SK-N-SH (cell line): ENCODE data around the gene XRN1.

Experiments used
- JUND ChIP-seq: IDR thresholded peaks from 2 replicates; pipeline ENCODE4 v1.4.0; 2012
- SMC3 ChIP-seq: IDR thresholded peaks from 2 replicates; pipeline ENCODE4 v1.6.1; 2012; ENCODE audit warnings: low read depth, low read length, improper control_type of control experiment
- YY1 ChIP-seq: IDR thresholded peaks from 2 replicates; pipeline ENCODE4 v1.4.0; 2012; ENCODE audit warnings: low read depth, mild to moderate bottlenecking
- TF ChIP-seq, protein P1 (sequence below): IDR thresholded peaks from 2 replicates; pipeline ENCODE4 v1.6.1; 2012; ENCODE audit warnings: mild to moderate bottlenecking, low read depth, low read length, moderate library complexity
- TF ChIP-seq, protein P2 (sequence below): fragments of 200-600 bp; sonication (generic); IDR thresholded peaks from 2 replicates; pipeline ENCODE4 v1.6.1; 2017; ENCODE audit warnings: antibody characterized with exemption, mild to moderate bottlenecking, moderate library complexity
- TF ChIP-seq, protein P3 (sequence below): IDR thresholded peaks from 2 replicates; pipeline ENCODE4 v1.4.0; 2012; ENCODE audit warnings: low read depth

DNA sequence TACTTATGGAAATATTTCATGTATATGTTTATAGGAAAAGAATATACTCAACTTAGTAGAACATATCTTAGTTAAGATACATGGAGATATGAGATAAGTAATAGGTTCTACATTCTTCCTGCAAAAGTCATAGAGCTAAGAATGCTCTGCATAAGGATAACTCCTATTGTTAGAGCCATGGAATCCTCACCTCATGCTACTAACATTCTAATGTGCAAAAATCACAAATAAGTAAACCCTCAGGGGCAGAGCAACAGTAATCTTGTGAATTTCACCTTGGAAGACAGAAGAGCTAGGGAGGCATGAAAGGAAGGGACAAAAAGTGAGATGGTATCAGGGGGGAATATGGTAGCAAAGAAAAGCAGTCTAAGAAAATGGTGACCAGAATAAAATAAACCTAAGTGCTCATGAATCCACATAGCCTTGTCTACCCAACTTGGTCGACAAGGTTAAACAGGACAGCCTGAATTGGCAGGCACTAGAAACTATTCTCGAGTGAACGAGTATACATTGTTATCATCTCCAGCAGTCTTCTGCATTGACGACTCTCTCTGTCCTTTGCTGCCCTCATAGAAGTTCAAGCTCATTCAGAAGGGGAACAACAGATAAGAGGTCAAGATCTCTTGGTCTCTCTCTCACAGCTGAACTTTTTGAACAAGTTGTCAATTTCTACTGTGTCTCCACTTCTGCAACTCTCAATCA is 52.8 kb downstream of the XRN1 start:
- no peak for TF ChIP-seq JUND
- TF ChIP-seq SMC3 = no peak
- TF ChIP-seq, protein P1, sequence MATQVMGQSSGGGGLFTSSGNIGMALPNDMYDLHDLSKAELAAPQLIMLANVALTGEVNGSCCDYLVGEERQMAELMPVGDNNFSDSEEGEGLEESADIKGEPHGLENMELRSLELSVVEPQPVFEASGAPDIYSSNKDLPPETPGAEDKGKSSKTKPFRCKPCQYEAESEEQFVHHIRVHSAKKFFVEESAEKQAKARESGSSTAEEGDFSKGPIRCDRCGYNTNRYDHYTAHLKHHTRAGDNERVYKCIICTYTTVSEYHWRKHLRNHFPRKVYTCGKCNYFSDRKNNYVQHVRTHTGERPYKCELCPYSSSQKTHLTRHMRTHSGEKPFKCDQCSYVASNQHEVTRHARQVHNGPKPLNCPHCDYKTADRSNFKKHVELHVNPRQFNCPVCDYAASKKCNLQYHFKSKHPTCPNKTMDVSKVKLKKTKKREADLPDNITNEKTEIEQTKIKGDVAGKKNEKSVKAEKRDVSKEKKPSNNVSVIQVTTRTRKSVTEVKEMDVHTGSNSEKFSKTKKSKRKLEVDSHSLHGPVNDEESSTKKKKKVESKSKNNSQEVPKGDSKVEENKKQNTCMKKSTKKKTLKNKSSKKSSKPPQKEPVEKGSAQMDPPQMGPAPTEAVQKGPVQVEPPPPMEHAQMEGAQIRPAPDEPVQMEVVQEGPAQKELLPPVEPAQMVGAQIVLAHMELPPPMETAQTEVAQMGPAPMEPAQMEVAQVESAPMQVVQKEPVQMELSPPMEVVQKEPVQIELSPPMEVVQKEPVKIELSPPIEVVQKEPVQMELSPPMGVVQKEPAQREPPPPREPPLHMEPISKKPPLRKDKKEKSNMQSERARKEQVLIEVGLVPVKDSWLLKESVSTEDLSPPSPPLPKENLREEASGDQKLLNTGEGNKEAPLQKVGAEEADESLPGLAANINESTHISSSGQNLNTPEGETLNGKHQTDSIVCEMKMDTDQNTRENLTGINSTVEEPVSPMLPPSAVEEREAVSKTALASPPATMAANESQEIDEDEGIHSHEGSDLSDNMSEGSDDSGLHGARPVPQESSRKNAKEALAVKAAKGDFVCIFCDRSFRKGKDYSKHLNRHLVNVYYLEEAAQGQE = no peak
- no peak for TF ChIP-seq YY1
- TF ChIP-seq, protein P2, sequence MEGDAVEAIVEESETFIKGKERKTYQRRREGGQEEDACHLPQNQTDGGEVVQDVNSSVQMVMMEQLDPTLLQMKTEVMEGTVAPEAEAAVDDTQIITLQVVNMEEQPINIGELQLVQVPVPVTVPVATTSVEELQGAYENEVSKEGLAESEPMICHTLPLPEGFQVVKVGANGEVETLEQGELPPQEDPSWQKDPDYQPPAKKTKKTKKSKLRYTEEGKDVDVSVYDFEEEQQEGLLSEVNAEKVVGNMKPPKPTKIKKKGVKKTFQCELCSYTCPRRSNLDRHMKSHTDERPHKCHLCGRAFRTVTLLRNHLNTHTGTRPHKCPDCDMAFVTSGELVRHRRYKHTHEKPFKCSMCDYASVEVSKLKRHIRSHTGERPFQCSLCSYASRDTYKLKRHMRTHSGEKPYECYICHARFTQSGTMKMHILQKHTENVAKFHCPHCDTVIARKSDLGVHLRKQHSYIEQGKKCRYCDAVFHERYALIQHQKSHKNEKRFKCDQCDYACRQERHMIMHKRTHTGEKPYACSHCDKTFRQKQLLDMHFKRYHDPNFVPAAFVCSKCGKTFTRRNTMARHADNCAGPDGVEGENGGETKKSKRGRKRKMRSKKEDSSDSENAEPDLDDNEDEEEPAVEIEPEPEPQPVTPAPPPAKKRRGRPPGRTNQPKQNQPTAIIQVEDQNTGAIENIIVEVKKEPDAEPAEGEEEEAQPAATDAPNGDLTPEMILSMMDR = no peak
- TF ChIP-seq, protein P3, sequence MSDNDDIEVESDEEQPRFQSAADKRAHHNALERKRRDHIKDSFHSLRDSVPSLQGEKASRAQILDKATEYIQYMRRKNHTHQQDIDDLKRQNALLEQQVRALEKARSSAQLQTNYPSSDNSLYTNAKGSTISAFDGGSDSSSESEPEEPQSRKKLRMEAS = no peak
